Trophoblast cell (in vitro differentiated cells and primary cell): Measurements from ENCODE around the gene DKK3.

Experiments
- DNase-seq, 2 donors: peaks; one replicate each; pipeline ENCODE4 v3.0.0-alpha.2; 2016
- H2AFZ ChIP-seq: 2 replicates; pipeline ENCODE4 v1.6.1; 2013; ENCODE audit warnings: low read length, moderate library complexity, mild to moderate bottlenecking; ENCODE audit not compliant: insufficient read depth, poor library complexity
- H2AK5ac ChIP-seq: 2 replicates; pipeline ENCODE4 v1.6.1; 2013; ENCODE audit warnings: mild to moderate bottlenecking, low read length
- H2BK120ac ChIP-seq: 2 replicates; pipeline ENCODE4 v1.6.1; 2013; ENCODE audit warnings: low read length, mild to moderate bottlenecking, moderate library complexity; ENCODE audit not compliant: insufficient read depth, poor library complexity
- H2BK12ac ChIP-seq: 2 replicates; pipeline ENCODE4 v1.6.1; 2013; ENCODE audit warnings: mild to moderate bottlenecking, low read length, moderate library complexity
- H2BK5ac ChIP-seq: 2 replicates; pipeline ENCODE4 v1.6.1; 2013; ENCODE audit warnings: low read length, low read depth, moderate library complexity, mild to moderate bottlenecking; ENCODE audit not compliant: poor library complexity
- H3K14ac ChIP-seq: 2 replicates; pipeline ENCODE4 v1.6.1; 2013; ENCODE audit warnings: mild to moderate bottlenecking, low read length
- H3K18ac ChIP-seq: 2 replicates; pipeline ENCODE4 v1.6.1; 2013; ENCODE audit warnings: mild to moderate bottlenecking, low read length
- H3K23ac ChIP-seq: 2 replicates; pipeline ENCODE4 v1.6.1; 2013; ENCODE audit warnings: low read length
- H3K27ac ChIP-seq: 2 replicates; pipeline ENCODE4 v1.5.1; 2013; ENCODE audit warnings: low read depth, mild to moderate bottlenecking, inconsistent platforms, low read length, moderate library complexity
- H3K27me3 ChIP-seq: 2 replicates; pipeline ENCODE4 v1.6.1; 2013; ENCODE audit warnings: inconsistent platforms, mild to moderate bottlenecking, low read length, moderate library complexity; ENCODE audit not compliant: insufficient read depth
- H3K36me3 ChIP-seq, 2 experiments: 1 replicate in 1 of 2; 2 replicates in 1 of 2; pipeline ENCODE4 v1.6.1; 2013; ENCODE audit warnings: low read length in 2 of 2, mild to moderate bottlenecking in 2 of 2, moderate library complexity in 1 of 2; ENCODE audit not compliant: insufficient read depth in 2 of 2, control insufficient read depth in 1 of 2
- H3K4ac ChIP-seq: 2 replicates; pipeline ENCODE4 v1.6.1; 2013; ENCODE audit warnings: low read depth, mild to moderate bottlenecking, low read length, moderate library complexity
- H3K4me1 ChIP-seq, 2 experiments: 1 replicate in 1 of 2; 2 replicates in 1 of 2; pipeline ENCODE4 v1.6.1; 2013; ENCODE audit warnings: low read length in 2 of 2, mild to moderate bottlenecking in 2 of 2, moderate library complexity in 1 of 2; ENCODE audit not compliant: insufficient read depth in 2 of 2, control insufficient read depth in 1 of 2
- H3K4me2 ChIP-seq: 2 replicates; pipeline ENCODE4 v1.6.1; 2013; ENCODE audit warnings: inconsistent platforms, mild to moderate bottlenecking, low read length, moderate library complexity
- H3K4me3 ChIP-seq: 2 replicates; pipeline ENCODE4 v1.5.1; 2013; ENCODE audit warnings: mild to moderate bottlenecking, low read depth, low read length, inconsistent platforms
- H3K79me1 ChIP-seq: one replicate; pipeline ENCODE4 v1.6.1; 2013; ENCODE audit warnings: low read length
- H3K79me2 ChIP-seq: 2 replicates; pipeline ENCODE4 v1.6.1; 2013; ENCODE audit warnings: low read length, mild to moderate bottlenecking; ENCODE audit not compliant: control insufficient read depth, insufficient read depth, poor library complexity
- H3K9ac ChIP-seq: 2 replicates; pipeline ENCODE4 v1.6.1; 2013; ENCODE audit warnings: mild to moderate bottlenecking, low read length
- H3K9me3 ChIP-seq: 2 replicates; pipeline ENCODE4 v1.6.1; 2013; ENCODE audit warnings: low read depth, mild to moderate bottlenecking, control low read depth, inconsistent platforms, low read length; ENCODE audit not compliant: insufficient read depth
- H4K12ac ChIP-seq: 2 replicates; pipeline ENCODE4 v1.6.1; 2013; ENCODE audit warnings: low read depth, mild to moderate bottlenecking, low read length, moderate library complexity
- H4K8ac ChIP-seq: 2 replicates; pipeline ENCODE4 v1.6.1; 2013; ENCODE audit warnings: low read depth, mild to moderate bottlenecking, low read length, moderate library complexity
- H4K91ac ChIP-seq: one replicate; pipeline ENCODE4 v1.6.1; 2013; ENCODE audit warnings: low read depth, mild to moderate bottlenecking, low read length, moderate library complexity
- WGBS: extraction: QIAGEN DNeasy Blood & Tissue Kit; methylation state at CpG from one replicate; pipeline ENCODE4 v1.1.7; 2013; ENCODE audit warnings: missing lambda C conversion rate; ENCODE audit not compliant: insufficient read length, insufficient coverage; ENCODE audit errors: extremely low coverage; 5-methylcytosine and 5-hydroxymethylcytosine counted together

Gene DKK3

DNA sequence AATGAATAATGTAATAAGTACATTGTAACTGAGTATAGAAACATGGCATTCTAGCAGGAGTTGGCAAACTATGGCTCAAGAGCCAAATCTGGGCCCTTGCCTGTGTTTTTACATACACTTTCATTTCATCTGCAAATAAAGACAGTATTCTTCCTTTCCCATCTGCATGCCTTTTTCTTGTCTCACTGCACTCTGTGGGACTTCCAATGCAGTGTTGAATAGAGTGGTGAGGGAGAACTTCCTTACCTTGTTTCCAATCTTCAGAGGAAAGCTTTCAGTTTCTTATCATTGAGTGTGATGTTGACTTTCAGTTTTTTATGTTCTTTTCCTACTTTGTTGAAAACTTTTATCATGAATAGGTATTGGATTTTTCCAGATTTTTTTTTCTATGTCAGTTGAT is 84.6 kb downstream of the DKK3 start:
- H3K4ac ChIP-seq, result no peak overlapping the region
- H2BK120ac ChIP-seq, result no peak overlapping the region
- H3K27ac ChIP-seq, result no peak overlapping the region
- H3K9ac ChIP-seq, result no peak overlapping the region
- no peak overlapping the region for H3K18ac ChIP-seq
- no peak overlapping the region for H3K14ac ChIP-seq
- H2AFZ ChIP-seq, result no peak overlapping the region
- no peak overlapping the region for H3K4me3 ChIP-seq
- no peak overlapping the region for H4K8ac ChIP-seq
- DNase-seq, result no peak
- no peak overlapping the region for H3K4me2 ChIP-seq
- H3K79me2 ChIP-seq, result no peaks in the 10 kb centered on the region
- H3K79me1 ChIP-seq, result no peaks in the 10 kb centered on the region
- no peaks in the 10 kb centered on the region for H3K9me3 ChIP-seq
- H3K23ac ChIP-seq, result no peak overlapping the region
- no peaks in the 10 kb centered on the region for H3K4me1 ChIP-seq
- H3K36me3 ChIP-seq, result peaks cover 4 to 5% of the 10 kb centered on the region in 2 experiments
- H2BK12ac ChIP-seq, result no peak overlapping the region
- H2AK5ac ChIP-seq, result no peak overlapping the region
- no peak overlapping the region for H4K12ac ChIP-seq
- H3K27me3 ChIP-seq, result no peaks in the 10 kb centered on the region
- no peak overlapping the region for H4K91ac ChIP-seq
- H2BK5ac ChIP-seq, result no peak overlapping the region

DNA sequence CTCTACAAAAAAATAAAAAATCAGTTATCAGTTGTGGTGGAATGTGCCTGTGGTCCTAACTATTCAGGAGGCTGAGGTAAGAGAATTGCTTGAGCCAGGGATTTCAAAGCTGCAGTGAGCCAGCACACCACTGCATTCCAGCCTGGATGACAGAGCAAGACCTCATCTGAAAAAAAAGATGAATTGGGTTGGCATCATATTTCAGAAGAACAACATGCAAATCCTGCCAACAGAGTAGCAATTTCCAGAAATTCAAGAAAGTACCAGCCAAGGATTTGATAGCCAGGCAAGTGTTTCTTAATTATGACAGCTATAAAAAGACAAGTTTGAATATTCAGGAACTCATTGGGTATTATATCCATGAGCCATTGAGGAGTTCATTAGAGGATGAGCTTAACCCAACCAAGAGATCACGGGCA is 91.4 kb downstream of the DKK3 start:
- Histone ChIP-seq H3K18ac (no peak overlapping the region), H3K14ac (no peak overlapping the region), H3K4me3 (no peak overlapping the region), H4K91ac (no peak overlapping the region), H2BK5ac (no peak overlapping the region), H3K9ac (no peak overlapping the region), H3K79me1 (no peaks in the 10 kb centered on the region), H3K23ac (no peak overlapping the region), H3K27me3 (no peaks in the 10 kb centered on the region), H4K12ac (no peak overlapping the region), H2BK12ac (no peak overlapping the region), H3K9me3 (no peaks in the 10 kb centered on the region), H2AK5ac (no peak overlapping the region), H4K8ac (no peak overlapping the region), H3K27ac (no peak overlapping the region), H3K4ac (no peak overlapping the region), H3K4me1 (peaks cover 0 to 2% of the 10 kb centered on the region in 2 experiments), H3K79me2 (no peaks in the 10 kb centered on the region), H3K4me2 (no peak overlapping the region), H2AFZ (no peak overlapping the region), H2BK120ac (no peak overlapping the region), H3K36me3 (no peaks in the 10 kb centered on the region)
- WGBS, result no CpG with 5 or more reads among the region's 1 CpG
- no peak for DNase-seq

DNA sequence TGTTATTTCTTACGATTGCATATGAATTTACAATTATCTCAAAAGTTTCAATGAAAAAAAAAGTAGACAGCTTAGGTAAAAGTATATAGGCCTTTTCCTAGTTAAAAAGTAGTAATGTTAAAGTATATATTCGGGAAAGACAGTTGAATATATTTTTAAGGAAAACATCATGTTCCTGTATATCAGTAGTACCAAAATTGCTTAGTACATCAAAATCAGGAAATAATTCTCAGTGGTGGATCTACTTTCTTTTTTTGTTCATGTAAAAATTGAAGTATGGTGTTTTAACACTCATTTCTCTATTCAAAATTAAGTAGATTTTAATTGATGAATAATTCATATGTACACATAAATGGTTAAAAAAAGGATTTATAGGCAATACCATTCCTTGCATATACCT is 92.8 kb downstream of the DKK3 start:
- no peak overlapping the region for H4K8ac ChIP-seq
- H3K27ac ChIP-seq, result no peak overlapping the region
- DNase-seq, result no peak
- no peaks in the 10 kb centered on the region for H3K79me2 ChIP-seq
- H3K9me3 ChIP-seq, result no peaks in the 10 kb centered on the region
- H3K79me1 ChIP-seq, result no peaks in the 10 kb centered on the region
- no peaks in the 10 kb centered on the region for H3K36me3 ChIP-seq
- no peak overlapping the region for H3K14ac ChIP-seq
- no peak overlapping the region for H2AFZ ChIP-seq
- no peak overlapping the region for H2BK12ac ChIP-seq
- no peak overlapping the region for H2AK5ac ChIP-seq
- WGBS, result no CpG with 5 or more reads among the region's 2 CpGs
- H3K4me3 ChIP-seq, result no peak overlapping the region
- H2BK5ac ChIP-seq, result no peak overlapping the region
- H3K23ac ChIP-seq, result no peak overlapping the region
- H4K12ac ChIP-seq, result no peak overlapping the region
- H3K9ac ChIP-seq, result no peak overlapping the region
- H3K18ac ChIP-seq, result no peak overlapping the region
- peaks cover 0 to 2% of the 10 kb centered on the region in 2 experiments for H3K4me1 ChIP-seq
- no peak overlapping the region for H3K4me2 ChIP-seq
- H3K27me3 ChIP-seq, result no peaks in the 10 kb centered on the region
- H3K4ac ChIP-seq, result no peak overlapping the region
- H2BK120ac ChIP-seq, result no peak overlapping the region
- H4K91ac ChIP-seq, result no peak overlapping the region

DNA sequence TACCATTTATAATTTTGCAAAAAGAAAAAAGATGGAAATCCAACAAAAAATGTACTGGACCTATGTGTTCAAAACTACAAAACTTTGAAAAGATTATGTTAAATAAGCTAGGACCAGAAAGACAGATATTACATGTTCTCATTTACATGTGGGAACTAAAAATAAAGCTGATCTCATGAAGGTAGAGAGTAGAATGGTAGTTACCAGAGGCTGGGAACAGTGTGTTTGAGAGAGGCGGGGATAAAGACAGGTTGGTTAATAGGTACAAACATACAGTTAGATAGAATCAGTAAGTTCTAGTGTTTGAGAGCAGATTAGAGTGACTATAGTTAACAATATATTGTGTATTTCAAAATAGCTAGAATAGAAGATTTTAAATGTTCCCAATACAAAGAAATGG is 95.0 kb downstream of the DKK3 start:
- Histone ChIP-seq H3K36me3 (peaks cover 2 to 5% of the 10 kb centered on the region in 2 experiments), H3K79me1 (no peaks in the 10 kb centered on the region), H3K4ac (no peak overlapping the region), H3K23ac (no peak overlapping the region), H4K91ac (no peak overlapping the region), H2AK5ac (no peak overlapping the region), H2AFZ (no peak overlapping the region), H3K79me2 (no peaks in the 10 kb centered on the region), H3K4me1 (peaks cover 0 to 2% of the 10 kb centered on the region in 2 experiments), H2BK120ac (no peak overlapping the region), H4K8ac (no peak overlapping the region), H3K4me3 (no peak overlapping the region), H2BK12ac (no peak overlapping the region), H3K9me3 (no peaks in the 10 kb centered on the region), H2BK5ac (no peak overlapping the region), H3K18ac (no peak overlapping the region), H3K4me2 (no peak overlapping the region), H3K27me3 (no peaks in the 10 kb centered on the region), H3K14ac (no peak overlapping the region), H3K27ac (no peak overlapping the region), H3K9ac (no peak overlapping the region), H4K12ac (no peak overlapping the region)
- no peak for DNase-seq
- WGBS, result no CpG with 5 or more reads among the region's 1 CpG
